Measurements from ENCODE around the gene AP2A2. TPM values are rescaled to one million over a fixed set of nuclear protein-coding genes. Genes with fewer than 3 reads are reported as not detected.

AP2A2 gene
- total RNA-seq, 1 donor from 2014 or later, result 17.7 TPM

DNA sequence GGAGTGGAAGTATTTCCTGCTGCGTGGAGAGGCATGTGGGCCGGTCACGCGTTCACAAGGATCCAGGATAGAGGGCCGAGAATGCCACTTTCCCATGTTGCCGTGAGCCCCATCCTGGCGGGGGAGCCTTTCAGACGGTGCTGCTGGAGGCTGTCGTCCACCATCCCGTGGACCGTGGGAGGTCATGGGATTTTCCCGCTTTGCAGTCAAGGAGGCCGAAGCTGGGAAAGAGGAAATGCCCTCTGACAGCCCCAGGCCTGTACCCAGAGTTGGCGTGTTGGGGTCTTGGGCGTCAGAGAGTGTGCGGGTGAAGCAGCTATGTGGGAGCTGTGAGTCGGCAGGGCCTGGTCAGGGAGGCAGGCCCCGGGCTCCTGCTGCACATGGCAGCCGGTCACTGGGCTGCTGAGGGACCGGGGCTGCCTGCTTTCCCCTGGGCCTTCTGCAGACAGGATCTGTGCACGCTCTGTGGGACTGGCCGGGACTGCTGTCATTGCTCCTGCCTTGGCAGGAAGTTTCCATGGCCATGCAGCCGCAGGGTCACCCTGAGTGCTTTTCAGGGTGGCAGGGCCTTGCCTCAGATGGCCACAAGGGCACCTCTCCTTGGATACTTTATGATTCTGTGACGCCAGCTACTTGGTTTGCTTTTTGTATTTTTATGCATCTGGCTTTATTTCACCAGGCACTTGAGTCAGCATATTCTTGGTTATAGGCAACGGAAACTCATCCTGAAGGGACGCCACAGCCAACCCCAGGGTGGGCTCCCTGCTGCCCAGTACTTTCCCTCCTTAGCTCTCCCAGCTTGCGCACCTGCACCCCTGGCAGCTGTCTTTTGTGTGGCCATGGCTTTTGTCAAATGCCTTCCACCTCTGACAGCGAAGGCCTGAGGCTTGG is 52.4 kb downstream of the AP2A2 start:
- Histone ChIP-seq H3K27me3 (ENCODE audit: control insufficient read depth in 3 of 3, insufficient read depth in 3 of 3, low read length in 3 of 3) (no peaks in the 10 kb centered on the region), H3K9ac (ENCODE audit: low read depth in 1 of 3, low read length in 3 of 3) (peak overlapping the region; percentile 23 to 68 (median 33)), H3K4me3 (ENCODE audit: low read length in 3 of 3) (no peak overlapping the region), H3K36me3 (ENCODE audit: control insufficient read depth in 3 of 3, insufficient read depth in 3 of 3, low read length in 3 of 3) (peaks cover 25 to 37% (median 35%) of the 10 kb centered on the region in 3 donors), H3K9me3 (ENCODE audit: control insufficient read depth in 3 of 3, low read length in 3 of 3) (no peaks in the 10 kb centered on the region), H3K4me1 (ENCODE audit: control insufficient read depth in 3 of 3, insufficient read depth in 3 of 3, low read length in 3 of 3) (peaks cover 14 to 53% (median 17%) of the 10 kb centered on the region in 3 donors), H3K27ac (ENCODE audit: low read depth, low read length) (peak overlapping the region; percentile 44)

DNA sequence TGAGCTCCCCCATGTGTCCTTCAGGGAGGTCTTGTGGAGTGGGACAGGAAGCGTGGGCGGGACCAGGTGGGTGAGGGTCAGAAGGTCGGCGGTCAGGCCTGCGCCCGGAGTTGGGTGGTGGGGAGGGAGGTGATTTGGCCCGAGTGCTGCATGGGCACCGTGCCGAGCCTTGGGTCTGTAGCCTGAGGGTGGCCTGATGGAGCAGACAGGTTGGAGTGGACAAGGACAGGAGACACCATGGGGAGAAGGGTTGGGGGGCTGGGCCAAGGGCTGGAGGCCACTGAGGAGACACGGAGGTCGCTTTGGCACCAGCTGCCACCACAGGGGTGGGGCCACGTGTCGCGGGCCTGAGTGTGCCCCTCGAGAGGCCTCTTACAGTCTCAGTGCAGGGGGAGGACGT is 53.1 kb downstream of the AP2A2 start:
- Histone ChIP-seq H3K4me3 (ENCODE audit: low read length in 3 of 3) (no peak overlapping the region), H3K27me3 (ENCODE audit: control insufficient read depth in 3 of 3, insufficient read depth in 3 of 3, low read length in 3 of 3) (no peaks in the 10 kb centered on the region), H3K9ac (ENCODE audit: low read depth in 1 of 3, low read length in 3 of 3) (peak overlapping the region; percentile 2 to 68 (median 57)), H3K27ac (ENCODE audit: low read depth, low read length) (peak overlapping the region; percentile 44), H3K36me3 (ENCODE audit: control insufficient read depth in 3 of 3, insufficient read depth in 3 of 3, low read length in 3 of 3) (peaks cover 22 to 33% (median 31%) of the 10 kb centered on the region in 3 donors), H3K4me1 (ENCODE audit: control insufficient read depth in 3 of 3, insufficient read depth in 3 of 3, low read length in 3 of 3) (peaks cover 14 to 53% (median 17%) of the 10 kb centered on the region in 3 donors), H3K9me3 (ENCODE audit: control insufficient read depth in 3 of 3, low read length in 3 of 3) (no peaks in the 10 kb centered on the region)

DNA sequence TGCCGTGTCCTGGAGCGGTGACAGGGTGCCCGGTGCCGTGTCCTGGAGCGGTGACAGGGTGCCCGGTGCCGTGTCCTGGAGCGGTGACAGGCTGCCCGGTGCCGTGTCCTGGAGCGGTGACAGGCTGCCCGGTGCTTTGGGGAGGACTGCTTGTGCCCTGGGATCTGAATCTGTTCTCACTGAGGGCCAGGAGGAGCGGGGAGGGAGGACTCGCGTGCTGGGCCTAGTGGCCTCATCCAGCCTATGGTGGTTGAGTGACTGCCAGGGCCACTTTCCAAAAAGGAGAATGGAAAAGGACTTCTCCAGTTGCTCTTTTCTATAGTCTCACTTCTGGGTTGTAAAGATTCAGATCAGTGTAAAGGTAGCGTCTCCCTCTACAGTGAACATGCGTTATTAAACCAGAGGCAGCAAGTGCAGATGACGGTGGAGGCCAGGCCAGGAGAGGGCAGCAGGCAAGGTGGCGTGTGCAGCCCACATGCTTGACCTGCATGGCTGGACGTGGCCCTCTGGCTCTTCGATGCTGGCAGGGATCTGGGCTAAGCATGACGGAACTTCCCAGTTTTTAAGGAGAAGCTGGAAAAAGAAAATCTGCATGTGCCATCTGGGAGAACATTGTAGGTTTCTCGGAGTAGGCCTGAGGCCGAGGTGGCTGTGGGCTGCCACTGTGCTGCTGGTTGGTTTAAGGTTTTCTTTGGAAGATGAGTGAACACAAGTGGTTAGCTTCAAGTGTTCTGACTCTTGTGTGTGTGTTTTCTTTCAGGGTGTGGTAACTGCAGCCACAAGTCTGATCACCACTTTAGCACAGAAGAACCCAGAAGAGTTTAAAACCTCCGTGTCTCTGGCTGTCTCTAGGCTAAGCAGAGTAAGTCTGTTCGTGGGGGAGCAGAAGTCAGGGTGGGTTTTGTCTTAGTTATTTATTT is 55.0 kb downstream of the AP2A2 start:
- H3K36me3 ChIP-seq (ENCODE audit: control insufficient read depth in 3 of 3, insufficient read depth in 3 of 3, low read length in 3 of 3), result peaks cover 35 to 41% (median 38%) of the 10 kb centered on the region in 3 donors
- peak overlapping the region; percentile 77 for H3K27ac ChIP-seq (ENCODE audit: low read depth, low read length)
- no peaks in the 10 kb centered on the region for H3K9me3 ChIP-seq (ENCODE audit: control insufficient read depth in 3 of 3, low read length in 3 of 3)
- no peak overlapping the region for H3K4me3 ChIP-seq (ENCODE audit: low read length in 3 of 3)
- H3K9ac ChIP-seq (ENCODE audit: low read depth in 1 of 3, low read length in 3 of 3), result peak overlapping the region in 1 of 3 donors; percentile 50
- H3K27me3 ChIP-seq (ENCODE audit: control insufficient read depth in 3 of 3, insufficient read depth in 3 of 3, low read length in 3 of 3), result no peaks in the 10 kb centered on the region
- H3K4me1 ChIP-seq (ENCODE audit: control insufficient read depth in 3 of 3, insufficient read depth in 3 of 3, low read length in 3 of 3), result peaks cover 14 to 53% (median 17%) of the 10 kb centered on the region in 3 donors

- H3K27me3 ChIP-seq (ENCODE audit: control insufficient read depth in 3 of 3, insufficient read depth in 3 of 3, low read length in 3 of 3), result no peaks in the 10 kb centered on the region
- H3K9ac ChIP-seq (ENCODE audit: low read depth in 1 of 3, low read length in 3 of 3), result no peak overlapping the region
- H3K36me3 ChIP-seq (ENCODE audit: control insufficient read depth in 3 of 3, insufficient read depth in 3 of 3, low read length in 3 of 3), result peaks cover 46 to 50% (median 46%) of the 10 kb centered on the region in 3 donors
- peaks cover 16 to 44% (median 17%) of the 10 kb centered on the region in 3 donors for H3K4me1 ChIP-seq (ENCODE audit: control insufficient read depth in 3 of 3, insufficient read depth in 3 of 3, low read length in 3 of 3)
- no peaks in the 10 kb centered on the region for H3K9me3 ChIP-seq (ENCODE audit: control insufficient read depth in 3 of 3, low read length in 3 of 3)
- H3K4me3 ChIP-seq (ENCODE audit: low read length in 3 of 3), result no peak overlapping the region
- H3K27ac ChIP-seq (ENCODE audit: low read depth, low read length), result no peak overlapping the region
Measured at GRCh38 chr11:981764-982163, 56.1 kb downstream of the AP2A2 start.

- Histone ChIP-seq H3K9ac (ENCODE audit: low read depth in 1 of 3, low read length in 3 of 3) (no peak overlapping the region), H3K27ac (ENCODE audit: low read depth, low read length) (no peak overlapping the region), H3K4me1 (ENCODE audit: control insufficient read depth in 3 of 3, insufficient read depth in 3 of 3, low read length in 3 of 3) (peaks cover 0 to 16% (median 5%) of the 10 kb centered on the region in 3 donors), H3K36me3 (ENCODE audit: control insufficient read depth in 3 of 3, insufficient read depth in 3 of 3, low read length in 3 of 3) (peaks cover 53 to 55% (median 55%) of the 10 kb centered on the region in 3 donors), H3K27me3 (ENCODE audit: control insufficient read depth in 3 of 3, insufficient read depth in 3 of 3, low read length in 3 of 3) (no peaks in the 10 kb centered on the region), H3K4me3 (ENCODE audit: low read length in 3 of 3) (no peak overlapping the region), H3K9me3 (ENCODE audit: control insufficient read depth in 3 of 3, low read length in 3 of 3) (no peaks in the 10 kb centered on the region)
Measured at GRCh38 chr11:984546-984945, 58.9 kb downstream of the AP2A2 start.

DNA sequence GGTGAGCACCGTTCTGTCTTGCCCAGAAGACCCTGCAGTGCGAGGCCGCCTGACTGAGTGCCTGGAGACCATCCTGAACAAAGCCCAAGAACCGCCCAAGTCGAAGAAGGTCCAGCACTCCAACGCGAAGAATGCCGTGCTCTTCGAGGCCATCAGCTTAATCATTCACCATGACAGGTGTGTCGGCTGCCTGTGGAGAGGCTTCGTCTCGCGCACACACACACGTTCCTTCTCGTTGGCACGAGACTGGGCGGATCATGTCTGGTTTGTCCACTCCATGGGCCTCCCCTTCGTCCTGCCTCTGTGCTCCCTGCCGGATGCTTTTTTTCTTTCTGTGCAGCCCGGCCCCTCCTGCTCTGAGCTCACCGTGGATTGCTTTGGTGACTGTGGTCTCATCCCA is 59.7 kb downstream of the AP2A2 start:
- Histone ChIP-seq H3K36me3 (ENCODE audit: control insufficient read depth in 3 of 3, insufficient read depth in 3 of 3, low read length in 3 of 3) (peaks cover 59 to 63% (median 63%) of the 10 kb centered on the region in 3 donors), H3K27me3 (ENCODE audit: control insufficient read depth in 3 of 3, insufficient read depth in 3 of 3, low read length in 3 of 3) (no peaks in the 10 kb centered on the region), H3K27ac (ENCODE audit: low read depth, low read length) (no peak overlapping the region), H3K9me3 (ENCODE audit: control insufficient read depth in 3 of 3, low read length in 3 of 3) (no peaks in the 10 kb centered on the region), H3K4me1 (ENCODE audit: control insufficient read depth in 3 of 3, insufficient read depth in 3 of 3, low read length in 3 of 3) (peaks cover 0 to 13% (median 4%) of the 10 kb centered on the region in 3 donors), H3K9ac (ENCODE audit: low read depth in 1 of 3, low read length in 3 of 3) (no peak overlapping the region), H3K4me3 (ENCODE audit: low read length in 3 of 3) (no peak overlapping the region)

DNA sequence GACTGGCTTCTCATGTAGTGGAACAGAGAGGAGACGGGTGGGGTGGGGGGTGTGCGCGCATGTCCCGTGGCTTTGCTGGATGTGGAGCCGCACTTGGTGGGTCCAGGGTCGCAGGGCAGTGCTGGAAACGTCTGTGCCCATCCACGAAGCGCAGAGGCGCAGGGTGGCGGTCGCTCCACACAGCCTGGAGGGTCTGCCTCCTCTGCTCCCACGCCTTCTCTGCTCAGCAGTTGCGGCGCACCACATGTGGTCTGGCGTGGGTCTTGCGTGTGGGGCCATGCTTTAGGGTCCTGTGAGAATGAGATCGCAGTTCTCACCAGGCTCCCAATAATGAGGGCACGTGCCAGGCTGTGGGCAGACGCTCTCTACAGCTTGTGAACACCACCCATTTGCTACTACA is 60.2 kb downstream of the AP2A2 start:
- Histone ChIP-seq H3K9ac (ENCODE audit: low read depth in 1 of 3, low read length in 3 of 3) (no peak overlapping the region), H3K4me3 (ENCODE audit: low read length in 3 of 3) (no peak overlapping the region), H3K9me3 (ENCODE audit: control insufficient read depth in 3 of 3, low read length in 3 of 3) (no peaks in the 10 kb centered on the region), H3K27me3 (ENCODE audit: control insufficient read depth in 3 of 3, insufficient read depth in 3 of 3, low read length in 3 of 3) (no peaks in the 10 kb centered on the region), H3K4me1 (ENCODE audit: control insufficient read depth in 3 of 3, insufficient read depth in 3 of 3, low read length in 3 of 3) (peaks cover 0 to 9% (median 4%) of the 10 kb centered on the region in 3 donors), H3K27ac (ENCODE audit: low read depth, low read length) (no peak overlapping the region), H3K36me3 (ENCODE audit: control insufficient read depth in 3 of 3, insufficient read depth in 3 of 3, low read length in 3 of 3) (peaks cover 59 to 64% (median 63%) of the 10 kb centered on the region in 3 donors)

- no peak overlapping the region for H3K9ac ChIP-seq (ENCODE audit: low read depth in 1 of 3, low read length in 3 of 3)
- H3K4me1 ChIP-seq (ENCODE audit: control insufficient read depth in 3 of 3, insufficient read depth in 3 of 3, low read length in 3 of 3), result peaks cover 0 to 3% (median 2%) of the 10 kb centered on the region in 3 donors
- H3K27me3 ChIP-seq (ENCODE audit: control insufficient read depth in 3 of 3, insufficient read depth in 3 of 3, low read length in 3 of 3), result no peaks in the 10 kb centered on the region
- peaks cover 57 to 64% (median 60%) of the 10 kb centered on the region in 3 donors for H3K36me3 ChIP-seq (ENCODE audit: control insufficient read depth in 3 of 3, insufficient read depth in 3 of 3, low read length in 3 of 3)
- no peak overlapping the region for H3K4me3 ChIP-seq (ENCODE audit: low read length in 3 of 3)
- H3K27ac ChIP-seq (ENCODE audit: low read depth, low read length), result no peak overlapping the region
- no peaks in the 10 kb centered on the region for H3K9me3 ChIP-seq (ENCODE audit: control insufficient read depth in 3 of 3, low read length in 3 of 3)
Measured at GRCh38 chr11:986270-986951, 60.7 kb downstream of the AP2A2 start.

- H3K4me3 ChIP-seq (ENCODE audit: low read length in 3 of 3), result no peak overlapping the region
- H3K9ac ChIP-seq (ENCODE audit: low read depth in 1 of 3, low read length in 3 of 3), result no peak overlapping the region
- peaks cover 53 to 60% (median 56%) of the 10 kb centered on the region in 3 donors for H3K36me3 ChIP-seq (ENCODE audit: control insufficient read depth in 3 of 3, insufficient read depth in 3 of 3, low read length in 3 of 3)
- peaks cover 0 to 2% (median 0%) of the 10 kb centered on the region in 3 donors for H3K4me1 ChIP-seq (ENCODE audit: control insufficient read depth in 3 of 3, insufficient read depth in 3 of 3, low read length in 3 of 3)
- no peak overlapping the region for H3K27ac ChIP-seq (ENCODE audit: low read depth, low read length)
- no peaks in the 10 kb centered on the region for H3K9me3 ChIP-seq (ENCODE audit: control insufficient read depth in 3 of 3, low read length in 3 of 3)
- no peaks in the 10 kb centered on the region for H3K27me3 ChIP-seq (ENCODE audit: control insufficient read depth in 3 of 3, insufficient read depth in 3 of 3, low read length in 3 of 3)
Measured at GRCh38 chr11:986952-987305, 61.3 kb downstream of the AP2A2 start.
